ENCODE data around the gene FRAS1. TPM values are rescaled to one million over a fixed set of nuclear protein-coding genes. Genes with fewer than 3 reads are reported as not detected.

Gene FRAS1
- total RNA-seq, 1 experiment from 2014 or later, result 82.0 TPM

GRCh38 chr4:78551420-78552351, 494.6 kb downstream of the FRAS1 start, which contains the start of gene ANXA3 (continued):
- 0 out of 2 replicates have a peak, but pooled peaks have one; percentile 16 for TF ChIP-seq MAX (CRISPR knock-in tag; IDR thresholded peaks at IDR 0.05)
- 0 out of 2 replicates have a peak, but pooled peaks have one; percentile 43 for TF ChIP-seq CREM (CRISPR knock-in tag; IDR thresholded peaks at IDR 0.05)
- TF ChIP-seq CBFB (CRISPR knock-in tag; IDR thresholded peaks at IDR 0.05; ENCODE audit: low read depth), result no peak
- TF ChIP-seq ZBTB43 (CRISPR knock-in tag; IDR thresholded peaks at IDR 0.05), result no peak

GRCh38 chr4:78552389-78553042, 495.4 kb downstream of the FRAS1 start:
- peak overlapping the region; percentile 62 for H3K27ac Mint-ChIP-seq
- peak; percentile 64; the same call in 1 of the 2 replicates for TF ChIP-seq ZNF121 (CRISPR knock-in tag; IDR thresholded peaks at IDR 0.05)
- TF ChIP-seq NR1H2 (CRISPR knock-in tag; IDR thresholded peaks at IDR 0.05), result no peak
- no peak for TF ChIP-seq ATF6 (CRISPR knock-in tag; IDR thresholded peaks at IDR 0.05)
- H3K4me1 Mint-ChIP-seq, result peaks cover 38% of the 10 kb centered on the region
- H3K9me3 Mint-ChIP-seq, result no peaks in the 10 kb centered on the region
- peaks cover 38% of the 10 kb centered on the region for H3K27me3 Mint-ChIP-seq (ENCODE audit: low read depth)
- peak overlapping the region; percentile 75 for H3K4me3 Mint-ChIP-seq
- DNase-seq (ENCODE audit: low spot score) (peak; percentile 48), ATAC-seq (peak; percentile 71)
- H3K36me3 Mint-ChIP-seq, result peaks cover 5% of the 10 kb centered on the region
- ChIA-PET POLR2A (interaction anchor here (0.7 to 2.2 kb wide), 4 partner anchors 9 to 495 kb away, joined by 3 to 6 read pairs (median 3); partner anchors contain the start of gene FRAS1), CTCF (interaction anchor here (1.0 to 1.2 kb wide), 2 partner anchors 40 to 558 kb away, joined by 4 to 5 read pairs; no protein-coding TSS in a partner anchor)

- Mint-ChIP-seq H3K27me3 (ENCODE audit: low read depth) (peaks cover 36% of the 10 kb centered on the region), H3K9me3 (no peaks in the 10 kb centered on the region), H3K36me3 (peaks cover 5% of the 10 kb centered on the region), H3K27ac (no peak overlapping the region), H3K4me3 (no peak overlapping the region), H3K4me1 (peaks cover 38% of the 10 kb centered on the region)
- no peak for DNase-seq (ENCODE audit: low spot score)
- ChIA-PET POLR2A (interaction anchor here (2.2 kb wide), 1 partner anchor 496 kb away, joined by 6 read pairs; the partner anchor contains the start of gene FRAS1), CTCF (no interaction called here)
- ATAC-seq, result no peak
- no peak for TF ChIP-seq CREB1 (CRISPR knock-in tag; IDR thresholded peaks at IDR 0.05)
- no peak for TF ChIP-seq ZMAT4 (CRISPR knock-in tag; IDR thresholded peaks at IDR 0.05)
- no peak for TF ChIP-seq GRHL2 (CRISPR knock-in tag; IDR thresholded peaks at IDR 0.05; ENCODE audit: insufficient replicate concordance, severe bottlenecking)
- no peak for TF ChIP-seq TEAD1 (CRISPR knock-in tag; IDR thresholded peaks at IDR 0.05)
- no peak for TF ChIP-seq ATF3 (CRISPR knock-in tag; conservative IDR thresholded peaks at IDR 0.05)
- no peak for TF ChIP-seq ZBTB21 (CRISPR knock-in tag; IDR thresholded peaks at IDR 0.05; ENCODE audit: borderline replicate concordance)
- no peak for TF ChIP-seq SMAD3 (CRISPR knock-in tag; IDR thresholded peaks at IDR 0.05; ENCODE audit: borderline replicate concordance)
- TF ChIP-seq SP1 (CRISPR knock-in tag; conservative IDR thresholded peaks at IDR 0.05), result no peak
- TF ChIP-seq NFE2L1 (CRISPR knock-in tag; IDR thresholded peaks at IDR 0.05), result no peak
- TF ChIP-seq USF2 (CRISPR knock-in tag; IDR thresholded peaks at IDR 0.05), result no peak
- TF ChIP-seq FOXP4 (CRISPR knock-in tag; IDR thresholded peaks at IDR 0.05), result no peak
- no peak for TF ChIP-seq TP53 (CRISPR knock-in tag; IDR thresholded peaks at IDR 0.05)
- no peak for TF ChIP-seq SMAD4 (CRISPR knock-in tag; IDR thresholded peaks at IDR 0.05)
- TF ChIP-seq KAT7 (CRISPR knock-in tag; IDR thresholded peaks at IDR 0.05; ENCODE audit: borderline replicate concordance), result no peak
Measured at GRCh38 chr4:78553043-78553396, 495.9 kb downstream of the FRAS1 start.

Data from WTC11 (cell line).